Liver (tissue), 9 donors: ENCODE results near the gene SNAP25. TPM values are rescaled to one million over a fixed set of nuclear protein-coding genes. Genes with fewer than 3 reads are reported as not detected.

ENCODE experiments used
- DNase-seq: peaks from one replicate; pipeline ENCODE4 v3.0.0-alpha.2; 2017; ENCODE audit warnings: low spot score
- H3K27ac ChIP-seq, 2 donors: one replicate each; pipeline ENCODE4 v1.7.0; 2013; ENCODE audit warnings: inconsistent platforms in 2 of 2, low read length in 2 of 2, control low read depth in 1 of 2, low read depth in 1 of 2, mild to moderate bottlenecking in 1 of 2
- H3K27me3 ChIP-seq, 4 donors: one replicate each; pipeline versions ENCODE4 v1.6.1 to v1.7.0; 2013; ENCODE audit warnings: low read length in 3 of 4, inconsistent platforms in 1 of 4, mild to moderate bottlenecking in 1 of 4, moderate library complexity in 1 of 4; ENCODE audit not compliant: control insufficient read depth in 4 of 4, insufficient read depth in 4 of 4
- H3K36me3 ChIP-seq, 4 donors: one replicate each; pipeline versions ENCODE4 v1.6.1 to v1.7.0; 2013; ENCODE audit warnings: low read length in 3 of 4, mild to moderate bottlenecking in 3 of 4, low read depth in 1 of 4, moderate library complexity in 1 of 4; ENCODE audit not compliant: control insufficient read depth in 4 of 4, insufficient read depth in 3 of 4
- H3K4me1 ChIP-seq, 4 donors: one replicate each; pipeline versions ENCODE4 v1.6.1 to v1.7.0; 2013; ENCODE audit warnings: low read length in 3 of 4, mild to moderate bottlenecking in 3 of 4, moderate library complexity in 1 of 4; ENCODE audit not compliant: control insufficient read depth in 4 of 4, insufficient read depth in 4 of 4
- H3K4me3 ChIP-seq, 3 donors: one replicate each; pipeline versions ENCODE4 v1.6.1 to v1.7.0; 2013; ENCODE audit warnings: low read length in 3 of 3, control low read depth in 1 of 3, low read depth in 1 of 3, mild to moderate bottlenecking in 1 of 3
- H3K9ac ChIP-seq, 2 donors: one replicate each; pipeline ENCODE4 v1.7.0; 2013; ENCODE audit warnings: low read length in 2 of 2, mild to moderate bottlenecking in 2 of 2, moderate library complexity in 2 of 2, control low read depth in 1 of 2, low read depth in 1 of 2
- H3K9me3 ChIP-seq, 4 donors: one replicate each; pipeline versions ENCODE4 v1.6.1 to v1.7.0; 2013; ENCODE audit warnings: low read length in 3 of 4; ENCODE audit not compliant: control insufficient read depth in 4 of 4
- CTCF ChIP-seq: fragments of 150-350 bp; IDR thresholded peaks from 2 replicates; pipeline ENCODE4 v1.5.1; 2017; ENCODE audit warnings: improper control_type of control experiment, low read depth, low read length; ENCODE audit not compliant: missing input control
- FOXA1 ChIP-seq: IDR thresholded peaks from 2 replicates; pipeline ENCODE4 v1.6.1; 2016; ENCODE audit warnings: antibody characterized with exemption
- FOXA2 ChIP-seq: IDR thresholded peaks from 2 replicates; pipeline ENCODE4 v1.6.1; 2016; ENCODE audit warnings: antibody characterized with exemption
- GABPA ChIP-seq, 2 donors: IDR thresholded peaks in 1 of 2; conservative IDR thresholded peaks in 1 of 2; 2 replicates each; pipeline ENCODE4 v1.6.1; 2016; ENCODE audit warnings: antibody characterized with exemption in 2 of 2, mild to moderate bottlenecking in 1 of 2, moderate library complexity in 1 of 2
- HNF4A ChIP-seq, 2 donors: conservative IDR thresholded peaks; 2 replicates each; pipeline ENCODE4 v1.6.1; 2016; ENCODE audit warnings: antibody characterized with exemption in 2 of 2, mild to moderate bottlenecking in 2 of 2
- HNF4G ChIP-seq: IDR thresholded peaks from 2 replicates; pipeline ENCODE4 v1.6.1; 2016; ENCODE audit warnings: antibody characterized with exemption
- JUND ChIP-seq, 2 donors: IDR thresholded peaks; 2 replicates each; pipeline ENCODE4 v1.6.1; 2016; ENCODE audit warnings: antibody characterized with exemption in 2 of 2
- NR2F2 ChIP-seq: IDR thresholded peaks from 2 replicates; pipeline ENCODE4 v1.6.1; 2016; ENCODE audit warnings: antibody characterized with exemption
- RAD21 ChIP-seq, 2 donors: IDR thresholded peaks; 2 replicates each; pipeline ENCODE4 v1.6.1; 2016; ENCODE audit warnings: antibody characterized with exemption in 2 of 2, mild to moderate bottlenecking in 2 of 2
- RXRA ChIP-seq, 2 donors: IDR thresholded peaks; 2 replicates each; pipeline ENCODE4 v1.6.1; 2017 to 2018; ENCODE audit warnings: antibody characterized with exemption in 2 of 2, mild to moderate bottlenecking in 1 of 2
- SP1 ChIP-seq: IDR thresholded peaks from 2 replicates; pipeline ENCODE4 v1.6.1; 2018; ENCODE audit warnings: antibody characterized with exemption, mild to moderate bottlenecking
- TAF1 ChIP-seq: conservative IDR thresholded peaks from 2 replicates; pipeline ENCODE4 v1.6.1; 2016; ENCODE audit warnings: antibody characterized with exemption, mild to moderate bottlenecking
- YY1 ChIP-seq: IDR thresholded peaks from 2 replicates; pipeline ENCODE4 v1.6.1; 2016; ENCODE audit warnings: antibody characterized with exemption, mild to moderate bottlenecking
- WGBS: extraction: QIAGEN DNeasy Blood & Tissue Kit; methylation state at CpG from one replicate; pipeline ENCODE4 v1.1.7; 2013; 5-methylcytosine and 5-hydroxymethylcytosine counted together
- polyA plus RNA-seq, 2 donors: library from polyadenylated mRNA; stranded (reverse) in 1 of 2; unstranded in 1 of 2; fragments of 200-250 nt in 1 of 2; fragments of >200 nt in 1 of 2; fragmentation: Nextera tagmentation in 1 of 2; extraction: Ambion mirVana in 1 of 2; gene quantifications; one replicate each; pipeline versions ENCODE4 v1.2.1 to v1.2.3, GENCODE V29; 2013 to 2015
- total RNA-seq, 2 donors: library from RNA; depleted of rRNA; stranded (reverse); fragments of >200 nt; gene quantifications; one replicate each; pipeline ENCODE4 v1.2.3, GENCODE V29; 2014
- TF ChIP-seq, protein P1 (sequence below): IDR thresholded peaks from 2 replicates; pipeline ENCODE4 v1.6.1; 2016; ENCODE audit warnings: antibody characterized with exemption
- TF ChIP-seq, protein P2 (sequence below): IDR thresholded peaks from 2 replicates; pipeline ENCODE4 v1.6.1; 2016; ENCODE audit warnings: antibody characterized with exemption
- TF ChIP-seq, protein P3 (sequence below): IDR thresholded peaks from 2 replicates; pipeline ENCODE4 v1.6.1; 2016; ENCODE audit warnings: antibody characterized with exemption, mild to moderate bottlenecking
- TF ChIP-seq, protein P4 (sequence below): IDR thresholded peaks from 2 replicates; pipeline ENCODE4 v1.6.1; 2016; ENCODE audit warnings: antibody characterized with exemption
- donor health status: healthy.
- donor health status: healthy.
- donor health status: healthy.
- donor health status: healthy.
- donor health status: healthy.

The SNAP25 gene
- total and polyA plus RNA-seq, 4 donors, result 0.32 to 2.7 (median 0.56) TPM

- no peak overlapping the region for H3K9ac ChIP-seq
- 93% methylated on average over 3 of the region's 3 CpGs for WGBS
- peaks cover 0 to 2% (median 0%) of the 10 kb centered on the region in 4 donors for H3K9me3 ChIP-seq
- TF ChIP-seq JUND (IDR thresholded peaks at IDR 0.05), result no peak
- no peak for TF ChIP-seq GABPA (IDR thresholded peaks at IDR 0.05 in 1 of 2, conservative IDR thresholded peaks at IDR 0.05 in 1 of 2)
- no peaks in the 10 kb centered on the region for H3K36me3 ChIP-seq
- H3K4me1 ChIP-seq, result peaks cover 1 to 15% (median 6%) of the 10 kb centered on the region in 4 donors
- no peaks in the 10 kb centered on the region for H3K27me3 ChIP-seq
- H3K4me3 ChIP-seq, result no peak overlapping the region
- DNase-seq, result no peak
- H3K27ac ChIP-seq, result no peak overlapping the region
Measured at GRCh38 chr20:10190456-10190855, 28.2 kb upstream of the SNAP25 start.

DNA sequence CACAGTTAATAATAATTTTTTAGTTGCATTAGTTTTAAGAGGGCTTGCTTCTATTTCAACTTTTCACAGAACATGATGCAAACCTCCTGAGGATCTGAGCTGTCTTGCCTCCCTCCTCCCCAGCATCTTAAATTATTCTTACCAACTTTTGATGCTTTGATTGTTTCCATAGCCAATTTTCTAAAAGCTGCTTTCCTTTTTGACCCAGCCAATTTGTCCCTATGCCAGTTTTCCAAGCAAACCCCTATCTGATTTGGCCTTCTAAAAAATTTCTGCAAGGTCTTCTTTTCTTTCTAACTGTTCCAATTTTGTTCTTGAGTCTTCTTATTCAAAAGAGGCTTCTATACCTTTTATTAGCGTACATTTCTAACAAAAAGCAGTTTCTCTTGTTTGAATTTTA lies 26.5 kb upstream of the SNAP25 start:
- Histone ChIP-seq H3K9me3 (no peaks in the 10 kb centered on the region), H3K27ac (no peak overlapping the region), H3K4me3 (no peak overlapping the region), H3K27me3 (no peaks in the 10 kb centered on the region), H3K36me3 (no peaks in the 10 kb centered on the region), H3K4me1 (no peaks in the 10 kb centered on the region), H3K9ac (no peak overlapping the region)
- TF ChIP-seq, protein P1, sequence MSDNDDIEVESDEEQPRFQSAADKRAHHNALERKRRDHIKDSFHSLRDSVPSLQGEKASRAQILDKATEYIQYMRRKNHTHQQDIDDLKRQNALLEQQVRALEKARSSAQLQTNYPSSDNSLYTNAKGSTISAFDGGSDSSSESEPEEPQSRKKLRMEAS, result no peak
- TF ChIP-seq NR2F2 (no peak), YY1 (no peak), TAF1 (no peak), HNF4G (no peak), SP1 (no peak), CTCF (no peak)
- WGBS, result 87% methylated on average over 1 of the region's 1 CpG
- DNase-seq, result no peak

GRCh38 chr20:10194166-10194565 lies 24.5 kb upstream of the SNAP25 start:
- no peak overlapping the region for H3K27ac ChIP-seq
- no peak for TF ChIP-seq HNF4G
- no peak for TF ChIP-seq RXRA (IDR thresholded peaks at IDR 0.05)
- no peak for TF ChIP-seq FOXA1
- TF ChIP-seq, protein P2, sequence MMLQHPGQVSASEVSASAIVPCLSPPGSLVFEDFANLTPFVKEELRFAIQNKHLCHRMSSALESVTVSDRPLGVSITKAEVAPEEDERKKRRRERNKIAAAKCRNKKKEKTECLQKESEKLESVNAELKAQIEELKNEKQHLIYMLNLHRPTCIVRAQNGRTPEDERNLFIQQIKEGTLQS, result no peak
- DNase-seq, result no peak
- no peaks in the 10 kb centered on the region for H3K9me3 ChIP-seq
- H3K4me1 ChIP-seq, result no peaks in the 10 kb centered on the region
- H3K27me3 ChIP-seq, result no peaks in the 10 kb centered on the region
- 93% methylated on average over 2 of the region's 2 CpGs for WGBS
- H3K36me3 ChIP-seq, result no peaks in the 10 kb centered on the region
- H3K9ac ChIP-seq, result no peak overlapping the region
- H3K4me3 ChIP-seq, result no peak overlapping the region

DNA sequence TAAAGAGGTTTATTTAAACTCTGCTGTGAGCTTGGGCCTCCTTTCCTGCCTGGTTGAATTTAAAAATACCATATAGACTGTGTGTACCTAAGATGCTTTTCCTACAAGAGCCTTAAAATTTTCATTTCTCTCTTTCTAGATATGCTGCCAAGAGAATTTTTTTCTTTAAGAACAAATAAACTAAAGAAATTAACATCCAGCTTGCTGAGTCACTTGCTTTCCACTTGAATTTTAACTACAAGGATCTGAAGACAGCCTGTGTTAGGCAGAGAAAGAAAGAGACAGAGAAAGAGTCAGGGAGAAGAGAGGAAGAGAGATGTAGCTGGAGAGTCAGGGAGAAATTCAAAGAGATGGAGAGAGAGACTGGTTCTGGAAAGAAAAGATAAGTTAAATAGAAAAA lies 18.3 kb upstream of the SNAP25 start:
- DNase-seq, result no peak
- Histone ChIP-seq H3K9ac (no peak overlapping the region), H3K27ac (no peak overlapping the region), H3K4me3 (no peak overlapping the region), H3K9me3 (no peaks in the 10 kb centered on the region), H3K27me3 (no peaks in the 10 kb centered on the region), H3K36me3 (no peaks in the 10 kb centered on the region), H3K4me1 (no peaks in the 10 kb centered on the region)
- TF ChIP-seq RAD21 (IDR thresholded peaks at IDR 0.05), result no peak
- TF ChIP-seq SP1, result no peak
- TF ChIP-seq, protein P3, sequence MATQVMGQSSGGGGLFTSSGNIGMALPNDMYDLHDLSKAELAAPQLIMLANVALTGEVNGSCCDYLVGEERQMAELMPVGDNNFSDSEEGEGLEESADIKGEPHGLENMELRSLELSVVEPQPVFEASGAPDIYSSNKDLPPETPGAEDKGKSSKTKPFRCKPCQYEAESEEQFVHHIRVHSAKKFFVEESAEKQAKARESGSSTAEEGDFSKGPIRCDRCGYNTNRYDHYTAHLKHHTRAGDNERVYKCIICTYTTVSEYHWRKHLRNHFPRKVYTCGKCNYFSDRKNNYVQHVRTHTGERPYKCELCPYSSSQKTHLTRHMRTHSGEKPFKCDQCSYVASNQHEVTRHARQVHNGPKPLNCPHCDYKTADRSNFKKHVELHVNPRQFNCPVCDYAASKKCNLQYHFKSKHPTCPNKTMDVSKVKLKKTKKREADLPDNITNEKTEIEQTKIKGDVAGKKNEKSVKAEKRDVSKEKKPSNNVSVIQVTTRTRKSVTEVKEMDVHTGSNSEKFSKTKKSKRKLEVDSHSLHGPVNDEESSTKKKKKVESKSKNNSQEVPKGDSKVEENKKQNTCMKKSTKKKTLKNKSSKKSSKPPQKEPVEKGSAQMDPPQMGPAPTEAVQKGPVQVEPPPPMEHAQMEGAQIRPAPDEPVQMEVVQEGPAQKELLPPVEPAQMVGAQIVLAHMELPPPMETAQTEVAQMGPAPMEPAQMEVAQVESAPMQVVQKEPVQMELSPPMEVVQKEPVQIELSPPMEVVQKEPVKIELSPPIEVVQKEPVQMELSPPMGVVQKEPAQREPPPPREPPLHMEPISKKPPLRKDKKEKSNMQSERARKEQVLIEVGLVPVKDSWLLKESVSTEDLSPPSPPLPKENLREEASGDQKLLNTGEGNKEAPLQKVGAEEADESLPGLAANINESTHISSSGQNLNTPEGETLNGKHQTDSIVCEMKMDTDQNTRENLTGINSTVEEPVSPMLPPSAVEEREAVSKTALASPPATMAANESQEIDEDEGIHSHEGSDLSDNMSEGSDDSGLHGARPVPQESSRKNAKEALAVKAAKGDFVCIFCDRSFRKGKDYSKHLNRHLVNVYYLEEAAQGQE, result no peak
- no peak for TF ChIP-seq JUND (IDR thresholded peaks at IDR 0.05)
- TF ChIP-seq FOXA1, result no peak
- TF ChIP-seq, protein P2, result no peak
- TF ChIP-seq FOXA2, result no peak
- no peak for TF ChIP-seq HNF4A (conservative IDR thresholded peaks at IDR 0.05)
- TF ChIP-seq, protein P4, sequence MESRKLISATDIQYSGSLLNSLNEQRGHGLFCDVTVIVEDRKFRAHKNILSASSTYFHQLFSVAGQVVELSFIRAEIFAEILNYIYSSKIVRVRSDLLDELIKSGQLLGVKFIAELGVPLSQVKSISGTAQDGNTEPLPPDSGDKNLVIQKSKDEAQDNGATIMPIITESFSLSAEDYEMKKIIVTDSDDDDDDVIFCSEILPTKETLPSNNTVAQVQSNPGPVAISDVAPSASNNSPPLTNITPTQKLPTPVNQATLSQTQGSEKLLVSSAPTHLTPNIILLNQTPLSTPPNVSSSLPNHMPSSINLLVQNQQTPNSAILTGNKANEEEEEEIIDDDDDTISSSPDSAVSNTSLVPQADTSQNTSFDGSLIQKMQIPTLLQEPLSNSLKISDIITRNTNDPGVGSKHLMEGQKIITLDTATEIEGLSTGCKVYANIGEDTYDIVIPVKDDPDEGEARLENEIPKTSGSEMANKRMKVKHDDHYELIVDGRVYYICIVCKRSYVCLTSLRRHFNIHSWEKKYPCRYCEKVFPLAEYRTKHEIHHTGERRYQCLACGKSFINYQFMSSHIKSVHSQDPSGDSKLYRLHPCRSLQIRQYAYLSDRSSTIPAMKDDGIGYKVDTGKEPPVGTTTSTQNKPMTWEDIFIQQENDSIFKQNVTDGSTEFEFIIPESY, result no peak
- TF ChIP-seq HNF4G, result no peak
